DND-41 (cell line): ENCODE measurements around the gene SEMA4G.

Experiments used
- EZH2 ChIP-seq: IDR thresholded peaks from 3 replicates; pipeline ENCODE4 v1.6.1; 2012; ENCODE audit warnings: borderline replicate concordance, low read depth, mild to moderate bottlenecking, moderate library complexity, low read length, inconsistent platforms; ENCODE audit not compliant: severe bottlenecking
- TF ChIP-seq, protein P1 (sequence below): IDR thresholded peaks from 2 replicates; pipeline ENCODE4 v1.5.1; 2012; ENCODE audit warnings: borderline replicate concordance, low read length, moderate library complexity, mild to moderate bottlenecking; ENCODE audit not compliant: poor library complexity, severe bottlenecking; ENCODE audit errors: extremely low read depth

DNA sequence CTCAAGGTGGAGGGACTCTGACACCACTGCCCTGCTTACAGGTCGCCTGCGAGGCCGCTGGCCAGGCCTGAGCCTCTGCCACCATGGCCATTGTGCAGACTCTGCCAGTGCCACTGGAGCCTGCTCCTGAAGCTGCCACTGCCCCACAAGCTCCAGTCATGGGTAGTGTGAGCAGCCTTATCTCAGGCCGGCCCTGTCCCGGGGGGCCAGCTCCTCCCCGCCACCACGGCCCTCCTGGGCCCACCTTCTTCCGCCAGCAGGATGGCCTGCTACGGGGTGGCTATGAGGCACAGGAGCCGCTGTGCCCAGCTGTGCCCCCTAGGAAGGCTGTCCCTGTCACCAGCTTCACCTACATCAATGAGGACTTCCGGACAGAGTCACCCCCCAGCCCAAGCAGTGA lies 33.2 kb downstream of the SEMA4G start:
- TF ChIP-seq, protein P1, sequence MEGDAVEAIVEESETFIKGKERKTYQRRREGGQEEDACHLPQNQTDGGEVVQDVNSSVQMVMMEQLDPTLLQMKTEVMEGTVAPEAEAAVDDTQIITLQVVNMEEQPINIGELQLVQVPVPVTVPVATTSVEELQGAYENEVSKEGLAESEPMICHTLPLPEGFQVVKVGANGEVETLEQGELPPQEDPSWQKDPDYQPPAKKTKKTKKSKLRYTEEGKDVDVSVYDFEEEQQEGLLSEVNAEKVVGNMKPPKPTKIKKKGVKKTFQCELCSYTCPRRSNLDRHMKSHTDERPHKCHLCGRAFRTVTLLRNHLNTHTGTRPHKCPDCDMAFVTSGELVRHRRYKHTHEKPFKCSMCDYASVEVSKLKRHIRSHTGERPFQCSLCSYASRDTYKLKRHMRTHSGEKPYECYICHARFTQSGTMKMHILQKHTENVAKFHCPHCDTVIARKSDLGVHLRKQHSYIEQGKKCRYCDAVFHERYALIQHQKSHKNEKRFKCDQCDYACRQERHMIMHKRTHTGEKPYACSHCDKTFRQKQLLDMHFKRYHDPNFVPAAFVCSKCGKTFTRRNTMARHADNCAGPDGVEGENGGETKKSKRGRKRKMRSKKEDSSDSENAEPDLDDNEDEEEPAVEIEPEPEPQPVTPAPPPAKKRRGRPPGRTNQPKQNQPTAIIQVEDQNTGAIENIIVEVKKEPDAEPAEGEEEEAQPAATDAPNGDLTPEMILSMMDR: no peak
- TF ChIP-seq EZH2: no peak
